ENCODE measurements around the gene HMX1.
A peak's percentile ranks its signal among the peaks of the same experiment; 100 is the strongest.

The HMX1 gene

DNA sequence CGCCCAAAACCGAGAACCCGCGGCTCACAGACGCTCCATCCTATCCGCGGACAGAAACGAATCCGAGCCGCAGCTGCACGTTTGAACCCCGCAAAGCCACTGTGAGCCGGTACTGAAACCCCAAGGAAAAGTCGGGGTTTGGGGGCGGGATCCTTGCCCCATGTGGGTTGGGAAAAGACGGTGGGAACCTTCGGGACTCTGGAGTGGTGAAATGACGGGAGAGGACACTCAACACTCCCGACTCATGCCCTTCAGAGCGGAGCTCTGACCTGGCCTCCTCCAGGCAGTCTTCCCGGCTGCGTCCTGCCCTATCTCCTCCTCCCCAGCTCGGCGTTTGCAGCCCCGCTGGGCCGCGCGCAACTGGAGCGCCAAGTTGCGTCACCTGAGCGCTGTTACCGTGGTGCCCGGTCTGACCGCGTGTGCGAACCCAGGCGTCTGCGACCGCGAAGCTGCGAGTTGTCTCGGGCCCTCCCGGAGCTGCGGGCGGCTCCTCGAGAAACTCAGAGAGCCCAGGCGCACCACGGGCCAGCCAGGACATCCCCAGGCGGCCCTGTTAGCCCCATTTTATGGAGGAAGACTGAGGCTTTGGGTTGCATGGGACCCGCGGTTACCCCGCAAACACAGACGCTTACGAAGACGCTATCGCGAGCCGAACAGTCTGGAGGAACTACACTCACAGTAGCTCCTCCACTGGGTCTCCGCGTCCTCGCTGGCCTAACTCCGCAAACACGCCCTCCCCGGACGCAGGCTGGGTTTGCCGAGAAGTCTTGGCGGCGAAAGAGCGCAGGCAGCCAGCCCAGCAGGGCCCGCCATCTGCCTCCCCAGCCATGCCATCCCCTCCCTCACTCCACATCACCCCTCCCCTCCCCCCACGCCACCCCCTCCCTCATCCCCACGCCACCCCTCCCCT is 20.3 kb upstream of the HMX1 start:
- no peak overlapping the region for H3K4me3 ChIP-seq (ENCODE audit: low read depth, low read length)
- TF ChIP-seq, protein P1, sequence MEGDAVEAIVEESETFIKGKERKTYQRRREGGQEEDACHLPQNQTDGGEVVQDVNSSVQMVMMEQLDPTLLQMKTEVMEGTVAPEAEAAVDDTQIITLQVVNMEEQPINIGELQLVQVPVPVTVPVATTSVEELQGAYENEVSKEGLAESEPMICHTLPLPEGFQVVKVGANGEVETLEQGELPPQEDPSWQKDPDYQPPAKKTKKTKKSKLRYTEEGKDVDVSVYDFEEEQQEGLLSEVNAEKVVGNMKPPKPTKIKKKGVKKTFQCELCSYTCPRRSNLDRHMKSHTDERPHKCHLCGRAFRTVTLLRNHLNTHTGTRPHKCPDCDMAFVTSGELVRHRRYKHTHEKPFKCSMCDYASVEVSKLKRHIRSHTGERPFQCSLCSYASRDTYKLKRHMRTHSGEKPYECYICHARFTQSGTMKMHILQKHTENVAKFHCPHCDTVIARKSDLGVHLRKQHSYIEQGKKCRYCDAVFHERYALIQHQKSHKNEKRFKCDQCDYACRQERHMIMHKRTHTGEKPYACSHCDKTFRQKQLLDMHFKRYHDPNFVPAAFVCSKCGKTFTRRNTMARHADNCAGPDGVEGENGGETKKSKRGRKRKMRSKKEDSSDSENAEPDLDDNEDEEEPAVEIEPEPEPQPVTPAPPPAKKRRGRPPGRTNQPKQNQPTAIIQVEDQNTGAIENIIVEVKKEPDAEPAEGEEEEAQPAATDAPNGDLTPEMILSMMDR (IDR thresholded peaks at IDR 0.05; ENCODE audit: low read depth, low read length): no peak

DNA sequence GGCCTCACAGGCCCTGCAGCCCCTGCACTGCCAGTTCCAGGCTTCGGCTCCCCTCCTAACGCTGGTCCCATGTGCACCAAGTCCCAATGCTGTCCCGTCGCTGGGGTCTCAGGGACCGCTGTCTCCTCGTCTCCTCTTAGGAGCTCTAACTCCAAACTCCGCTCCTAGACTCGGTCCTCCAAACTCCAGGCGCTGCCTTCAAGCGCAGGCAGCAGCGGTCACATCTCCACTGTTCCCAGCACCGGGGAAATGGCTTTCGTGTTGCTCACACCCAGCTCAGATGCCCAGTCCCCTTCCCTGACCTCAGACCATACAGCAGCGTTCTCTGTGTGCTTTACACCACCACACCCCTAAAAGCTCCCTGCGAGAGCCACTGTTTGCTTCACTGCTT is 19.6 kb upstream of the HMX1 start:
- TF ChIP-seq, protein P1 (IDR thresholded peaks at IDR 0.05; ENCODE audit: low read depth, low read length): no peak
- no peak overlapping the region for H3K4me3 ChIP-seq (ENCODE audit: low read depth, low read length)

DNA sequence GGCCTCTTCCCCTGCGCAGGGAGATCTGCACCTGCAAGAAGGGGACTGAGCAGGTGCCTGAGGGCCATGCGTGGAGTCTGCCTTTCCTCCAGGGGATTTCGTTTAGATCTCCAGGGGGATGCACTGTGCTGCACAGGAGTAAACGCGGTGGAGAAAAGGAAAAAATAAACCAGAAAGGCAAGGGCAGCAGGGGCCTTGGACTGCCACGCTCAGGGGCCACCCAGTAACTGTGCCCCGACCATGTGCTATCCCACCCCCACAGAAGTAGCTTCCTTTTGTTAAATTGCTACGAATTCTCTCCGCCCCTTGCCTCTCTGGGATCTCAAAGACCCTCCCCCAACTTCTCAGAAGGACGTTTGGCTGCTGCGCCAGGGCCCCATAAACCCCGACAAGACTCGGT is 17.2 kb upstream of the HMX1 start:
- no peak overlapping the region for H3K4me3 ChIP-seq (ENCODE audit: low read depth, low read length)
- TF ChIP-seq, protein P1 (IDR thresholded peaks at IDR 0.05; ENCODE audit: low read depth, low read length): no peak

DNA sequence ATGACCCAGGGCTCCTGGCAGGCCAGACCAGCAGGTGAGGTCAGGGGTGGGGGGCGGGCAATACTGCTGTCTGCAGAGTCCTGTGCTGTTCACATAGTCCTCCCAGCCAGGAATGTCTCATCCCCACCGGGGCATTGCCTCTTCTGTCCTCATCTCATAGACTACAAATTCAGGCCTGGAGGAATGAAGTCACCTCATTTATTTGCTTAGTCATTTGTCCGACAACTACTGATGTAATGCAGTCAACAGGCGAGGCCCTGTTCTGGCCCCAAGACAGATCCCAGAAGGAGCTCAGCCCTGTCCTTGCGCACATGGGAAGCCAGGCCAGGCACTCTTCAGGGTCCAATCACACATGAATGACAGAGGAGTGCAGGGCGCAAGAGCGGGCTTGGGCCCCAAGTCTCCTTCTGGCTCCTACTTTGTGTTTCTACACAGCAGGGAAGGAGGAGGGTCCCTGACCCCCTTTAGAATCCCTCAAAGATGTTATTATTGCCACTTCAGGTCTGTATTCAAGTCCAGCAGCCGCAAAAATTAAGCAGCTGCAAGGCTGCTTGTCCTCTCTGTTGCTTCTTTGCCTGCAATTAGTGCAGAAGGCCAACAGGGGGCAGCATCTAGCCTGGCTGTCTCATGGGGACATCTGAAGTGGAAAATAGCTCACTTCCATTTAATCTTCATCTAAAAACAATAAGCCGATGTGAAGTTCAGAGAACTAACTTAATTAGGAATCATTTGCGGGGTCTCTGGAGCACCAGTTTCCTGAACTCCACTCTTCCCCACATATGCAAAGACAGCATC is 15.2 kb upstream of the HMX1 start:
- H3K4me3 ChIP-seq (ENCODE audit: low read depth, low read length): no peak overlapping the region
- TF ChIP-seq, protein P1 (IDR thresholded peaks at IDR 0.05; ENCODE audit: low read depth, low read length): 0 out of 2 replicates have a peak, but pooled peaks have one; percentile 25

DNA sequence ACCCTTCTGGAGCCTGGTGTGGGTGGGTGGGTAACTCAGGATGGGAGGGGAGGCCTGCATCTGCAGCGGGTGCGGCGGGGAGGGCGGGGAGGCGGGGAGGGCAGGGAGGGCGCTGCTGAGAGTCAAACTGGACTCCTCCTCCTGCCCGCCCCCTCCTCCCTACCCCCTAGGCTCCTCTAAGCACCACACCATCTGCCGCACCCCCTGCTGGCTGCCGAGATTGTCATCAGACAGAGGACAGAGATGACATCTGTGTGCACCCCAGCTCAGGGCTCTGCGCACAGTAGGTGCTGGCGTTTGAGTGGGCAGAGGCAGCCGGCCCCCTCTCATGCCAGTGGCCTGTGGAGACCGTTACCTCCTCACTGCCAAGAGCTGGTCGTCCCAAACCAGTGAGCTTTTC is 10.6 kb upstream of the HMX1 start:
- no peak overlapping the region for H3K4me3 ChIP-seq (ENCODE audit: low read depth, low read length)
- TF ChIP-seq, protein P1 (IDR thresholded peaks at IDR 0.05; ENCODE audit: low read depth, low read length): no peak

DNA sequence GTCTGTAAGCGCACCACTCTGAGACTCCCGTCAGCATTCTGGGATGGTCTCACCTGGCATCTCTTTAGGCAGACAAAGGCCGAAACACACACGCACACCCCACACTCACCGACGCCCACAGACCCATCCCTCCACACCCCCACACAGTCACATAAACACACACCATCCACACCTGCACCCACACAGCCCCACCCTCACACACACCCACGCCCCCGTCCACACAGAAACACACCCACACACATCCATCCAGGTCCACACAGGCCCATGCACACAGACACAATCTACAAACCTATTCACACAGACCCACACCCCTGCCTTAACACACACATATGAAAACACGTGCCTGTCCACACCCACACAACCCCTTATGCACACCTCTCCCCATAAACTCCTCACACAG is 9.2 kb upstream of the HMX1 start:
- TF ChIP-seq, protein P1 (IDR thresholded peaks at IDR 0.05; ENCODE audit: low read depth, low read length): no peak
- no peak overlapping the region for H3K4me3 ChIP-seq (ENCODE audit: low read depth, low read length)

DNA sequence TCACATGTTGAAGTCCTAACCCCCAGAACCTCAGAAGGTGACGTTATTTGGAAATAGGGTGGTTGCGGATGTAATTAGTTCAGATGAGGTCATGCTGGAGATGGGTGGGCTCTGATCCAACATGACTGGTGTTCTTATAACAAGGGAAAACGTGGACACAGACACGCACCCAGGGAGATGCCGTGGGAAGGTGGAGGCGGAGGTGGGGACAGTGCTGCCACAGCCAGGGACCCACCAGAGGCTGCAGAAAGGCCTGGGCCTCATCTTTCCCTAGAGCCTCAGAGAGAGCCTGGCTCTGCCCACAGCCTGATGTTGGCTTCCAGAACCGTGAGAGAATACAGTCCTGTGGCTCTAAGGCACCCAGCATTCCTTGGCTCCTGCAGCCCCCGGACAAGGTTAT is 7.9 kb upstream of the HMX1 start:
- TF ChIP-seq, protein P1 (IDR thresholded peaks at IDR 0.05; ENCODE audit: low read depth, low read length): no peak
- H3K4me3 ChIP-seq (ENCODE audit: low read depth, low read length): no peak overlapping the region
